ENCODE results near the gene ATG2A.

DNA sequence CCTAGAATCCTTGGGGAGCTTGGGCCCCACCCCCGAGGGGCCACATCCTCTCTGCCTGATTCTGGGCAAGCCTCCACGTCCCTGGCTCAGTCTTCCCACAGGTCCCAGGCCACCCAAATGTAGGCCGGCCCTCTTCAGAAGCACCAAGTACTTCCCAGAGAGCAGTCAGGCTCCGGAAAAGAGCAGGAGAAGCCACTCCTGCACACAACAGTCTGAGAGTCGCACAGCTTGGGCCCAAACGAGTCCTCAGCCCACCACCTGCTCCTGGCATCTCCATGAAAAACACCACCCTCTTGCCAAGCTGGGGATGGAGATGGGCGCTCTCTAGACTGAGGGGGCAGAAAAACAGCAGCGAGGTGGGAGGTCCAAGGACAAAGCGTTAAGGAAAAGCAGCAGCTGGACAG, 54.0 kb downstream of the ATG2A start:
- TF ChIP-seq, protein P1, sequence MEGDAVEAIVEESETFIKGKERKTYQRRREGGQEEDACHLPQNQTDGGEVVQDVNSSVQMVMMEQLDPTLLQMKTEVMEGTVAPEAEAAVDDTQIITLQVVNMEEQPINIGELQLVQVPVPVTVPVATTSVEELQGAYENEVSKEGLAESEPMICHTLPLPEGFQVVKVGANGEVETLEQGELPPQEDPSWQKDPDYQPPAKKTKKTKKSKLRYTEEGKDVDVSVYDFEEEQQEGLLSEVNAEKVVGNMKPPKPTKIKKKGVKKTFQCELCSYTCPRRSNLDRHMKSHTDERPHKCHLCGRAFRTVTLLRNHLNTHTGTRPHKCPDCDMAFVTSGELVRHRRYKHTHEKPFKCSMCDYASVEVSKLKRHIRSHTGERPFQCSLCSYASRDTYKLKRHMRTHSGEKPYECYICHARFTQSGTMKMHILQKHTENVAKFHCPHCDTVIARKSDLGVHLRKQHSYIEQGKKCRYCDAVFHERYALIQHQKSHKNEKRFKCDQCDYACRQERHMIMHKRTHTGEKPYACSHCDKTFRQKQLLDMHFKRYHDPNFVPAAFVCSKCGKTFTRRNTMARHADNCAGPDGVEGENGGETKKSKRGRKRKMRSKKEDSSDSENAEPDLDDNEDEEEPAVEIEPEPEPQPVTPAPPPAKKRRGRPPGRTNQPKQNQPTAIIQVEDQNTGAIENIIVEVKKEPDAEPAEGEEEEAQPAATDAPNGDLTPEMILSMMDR (IDR thresholded peaks at IDR 0.05), result no peak
- no peak for TF ChIP-seq POLR2A (IDR thresholded peaks at IDR 0.05)

Data from adrenal gland (tissue), 5 donors.